GM12878 (cell line): ENCODE data around the gene WDR93. TPM values are rescaled to one million over a fixed set of nuclear protein-coding genes. Genes with fewer than 3 reads are reported as not detected.

Experiments used
- ATAC-seq: fragments of 200-7000 bp; cut with Tn5 transposase; 3 replicates; pipeline ENCODE4 v1.9.1; 2020; ENCODE audit warnings: mild to moderate bottlenecking, moderate library complexity
- BruUV-seq: library from RNA; stranded (reverse); fragments of 400-500 nt; replicated peaks from 2 replicates; lab custom pipeline; 2021; lab: Mats Ljungman, UMichigan
- CTCF ChIA-PET: fragments of 300-600 bp; sonication (Branson Sonifier 250); formaldehyde crosslinking; extraction: SDS; loops from one replicate; lab custom pipeline; 2021; ENCODE audit warnings: inconsistent platforms; lab: Yijun Ruan, JAX
- POLR2A ChIA-PET: fragments of 350-600 bp; formaldehyde crosslinking; extraction: SDS; loops from one replicate; lab custom pipeline; 2021; ENCODE audit warnings: inconsistent platforms; lab: Charles Lee
- RAD21 ChIA-PET: fragments of 300-600 bp; sonication (Branson Sonifier 250); formaldehyde crosslinking; loops from one replicate; lab custom pipeline; 2023; ENCODE audit warnings: antibody characterized with exemption; ENCODE audit not compliant: unreplicated experiment; lab: Charles Lee
- SMC1A ChIA-PET: fragments of 300-600 bp; sonication (Branson Sonifier 250); formaldehyde crosslinking; loops from one replicate; lab custom pipeline; 2023; ENCODE audit not compliant: unreplicated experiment, uncharacterized antibody; lab: Charles Lee
- DNase-seq: peaks from one replicate; pipeline ENCODE4 v3.0.0-alpha.2; 2011; ENCODE audit warnings: low read depth, low spot score
- FAIRE-seq: peaks from 3 replicates; lab custom pipeline; 2011; peaks lifted over from hg19 to GRCh38; lab: Jason Lieb, UNC
- H2AFZ ChIP-seq: 2 replicates; pipeline ENCODE4 v1.6.0; 2011; ENCODE audit warnings: low read depth, low read length, control low read depth; ENCODE audit not compliant: control insufficient read depth
- H3K27ac ChIP-seq: 2 replicates; pipeline ENCODE4 v1.5.1; 2011; ENCODE audit warnings: control low read depth; ENCODE audit not compliant: control insufficient read depth, insufficient read depth
- H3K27me3 ChIP-seq, 2 experiments: replicated peaks in 1 of 2; 2 replicates each; pipeline versions ENCODE4 v1.6.0 to v1.6.1; 2011; ENCODE audit warnings: low read length in 1 of 2; ENCODE audit not compliant: control insufficient read depth in 2 of 2, insufficient read depth in 2 of 2
- H3K36me3 ChIP-seq, 2 experiments: 2 replicates each; pipeline ENCODE4 v1.5.1; 2011; ENCODE audit warnings: low read length in 1 of 2; ENCODE audit not compliant: control insufficient read depth in 2 of 2, insufficient read depth in 2 of 2
- H3K4me1 ChIP-seq: 2 replicates; pipeline ENCODE4 v1.6.1; 2011; ENCODE audit warnings: mild to moderate bottlenecking, low read length, moderate library complexity, mixed read lengths; ENCODE audit not compliant: control insufficient read depth, insufficient read depth
- H3K4me2 ChIP-seq: 2 replicates; pipeline ENCODE4 v1.6.0; 2011; ENCODE audit warnings: control low read depth; ENCODE audit not compliant: control insufficient read depth, insufficient read depth
- H3K4me3 ChIP-seq: fragments of 200-600 bp; sonication (generic); 2 replicates; pipeline ENCODE4 v1.5.1; 2016
- H3K79me2 ChIP-seq: 2 replicates; pipeline ENCODE4 v1.6.0; 2011; ENCODE audit warnings: low read length; ENCODE audit not compliant: control insufficient read depth, insufficient read depth
- H3K9ac ChIP-seq: 2 replicates; pipeline ENCODE4 v1.8.0; 2011; ENCODE audit warnings: low read length, control low read depth, mixed read lengths; ENCODE audit not compliant: control insufficient read depth, insufficient read depth
- H3K9me3 ChIP-seq: replicated peaks from 3 replicates; pipeline ENCODE4 v1.5.1; 2011; ENCODE audit warnings: mild to moderate bottlenecking, low read length; ENCODE audit not compliant: control insufficient read depth, insufficient read depth
- H4K20me1 ChIP-seq: 2 replicates; pipeline ENCODE4 v1.6.0; 2011; ENCODE audit not compliant: control insufficient read depth, insufficient read depth
- HDAC6 ChIP-seq: fragments of 200-600 bp; sonication (generic); IDR thresholded peaks from one replicate; pipeline ENCODE4 v1.8.0; 2017; ENCODE audit warnings: antibody characterized with exemption; ENCODE audit not compliant: unreplicated experiment
- JUNB ChIP-seq: IDR thresholded peaks from 2 replicates; pipeline ENCODE4 v1.6.1; 2016; ENCODE audit warnings: antibody characterized with exemption, mild to moderate bottlenecking
- NFYA ChIP-seq: IDR thresholded peaks from 2 replicates; pipeline ENCODE4 v1.6.1; 2011; ENCODE audit warnings: low read depth, mild to moderate bottlenecking, low read length, improper control_type of control experiment, borderline replicate concordance
- TBL1XR1 ChIP-seq: IDR thresholded peaks from 2 replicates; pipeline ENCODE4 v1.6.1; 2012; ENCODE audit warnings: low read depth, low read length, improper control_type of control experiment
- WGBS: methylation state at CpG from one replicate; pipeline ENCODE4 v1.1.6; 2016; ENCODE audit warnings: low lambda C conversion rate; ENCODE audit not compliant: insufficient replicate concordance, insufficient coverage; ENCODE audit errors: missing lambda C conversion rate; 5-methylcytosine and 5-hydroxymethylcytosine counted together
- in situ Hi-C: fragments of 300-500 bp; cut with MboI; formaldehyde crosslinking; loops from 9 replicates; pipeline ENCODE4 v1.14.3; 2018; ENCODE audit warnings: mixed read lengths
- intact Hi-C: fragments of 100-400 bp; cut with micrococcal nuclease; formaldehyde crosslinking; loops from one replicate; pipeline ENCODE4 v1.14.2; 2022; ENCODE audit not compliant: unreplicated experiment
- polyA plus RNA-seq, 11 experiments: library from polyadenylated mRNA; depleted of rRNA in 4 of 11; unstranded in 6 of 11; stranded (reverse) in 5 of 11; fragments of >200 nt; fragmentation: Nextera tagmentation in 4 of 11; fragmentation: Illumina TruSeq in 1 of 11; extraction: Ambion mirVana in 4 of 11; extraction: Trizol in 1 of 11; gene quantifications; 1 replicate in 1 of 11; 2 replicates in 10 of 11; pipeline versions ENCODE4 v1.2.1 to v1.2.3, GENCODE V29; 2011 to 2016; ENCODE audit warnings: inconsistent platforms in 2 of 11, missing spikeins in 2 of 11, low read depth in 1 of 11
- total RNA-seq, 4 experiments: library from RNA; depleted of rRNA in 3 of 4; stranded (reverse); fragments of >200 nt in 3 of 4; fragmentation: Illumina TruSeq in 1 of 4; extraction: Trizol in 1 of 4; gene quantifications; 2 replicates each; pipeline versions ENCODE4 v1.2.1 to v1.2.3, GENCODE V29; 2013 to 2021
- TF ChIP-seq, protein P1 (sequence below): IDR thresholded peaks from 2 replicates; pipeline ENCODE4 v1.6.1; 2012; ENCODE audit warnings: low read depth, low read length, improper control_type of control experiment
- TF ChIP-seq, protein P2 (sequence below): fragments of 450-650 bp; IDR thresholded peaks from 2 replicates; pipeline ENCODE4 v1.6.1; 2014; ENCODE audit warnings: mild to moderate bottlenecking
- TF ChIP-seq, protein P3 (sequence below): fragments of 450-650 bp; IDR thresholded peaks from 2 replicates; pipeline ENCODE4 v1.6.1; 2017; ENCODE audit warnings: antibody characterized with exemption, mild to moderate bottlenecking, moderate library complexity
- TF ChIP-seq, protein P4 (sequence below), 3 experiments: IDR thresholded peaks in 2 of 3; conservative IDR thresholded peaks in 1 of 3; 2 replicates each; pipeline ENCODE4 v1.5.1; 2011; ENCODE audit warnings: low read depth in 3 of 3, low read length in 3 of 3, mild to moderate bottlenecking in 3 of 3, control low read depth in 2 of 3, moderate library complexity in 2 of 3, inconsistent platforms in 1 of 3, mixed read lengths in 1 of 3; ENCODE audit not compliant: control insufficient read depth in 2 of 3, insufficient read depth in 1 of 3; ENCODE audit errors: extremely low read depth in 1 of 3

WDR93 gene
- total and polyA plus RNA-seq, 10 of the 15 experiments (the other 5 are each of a cell fraction or from before 2014, with no cell fraction given), result not detected

DNA sequence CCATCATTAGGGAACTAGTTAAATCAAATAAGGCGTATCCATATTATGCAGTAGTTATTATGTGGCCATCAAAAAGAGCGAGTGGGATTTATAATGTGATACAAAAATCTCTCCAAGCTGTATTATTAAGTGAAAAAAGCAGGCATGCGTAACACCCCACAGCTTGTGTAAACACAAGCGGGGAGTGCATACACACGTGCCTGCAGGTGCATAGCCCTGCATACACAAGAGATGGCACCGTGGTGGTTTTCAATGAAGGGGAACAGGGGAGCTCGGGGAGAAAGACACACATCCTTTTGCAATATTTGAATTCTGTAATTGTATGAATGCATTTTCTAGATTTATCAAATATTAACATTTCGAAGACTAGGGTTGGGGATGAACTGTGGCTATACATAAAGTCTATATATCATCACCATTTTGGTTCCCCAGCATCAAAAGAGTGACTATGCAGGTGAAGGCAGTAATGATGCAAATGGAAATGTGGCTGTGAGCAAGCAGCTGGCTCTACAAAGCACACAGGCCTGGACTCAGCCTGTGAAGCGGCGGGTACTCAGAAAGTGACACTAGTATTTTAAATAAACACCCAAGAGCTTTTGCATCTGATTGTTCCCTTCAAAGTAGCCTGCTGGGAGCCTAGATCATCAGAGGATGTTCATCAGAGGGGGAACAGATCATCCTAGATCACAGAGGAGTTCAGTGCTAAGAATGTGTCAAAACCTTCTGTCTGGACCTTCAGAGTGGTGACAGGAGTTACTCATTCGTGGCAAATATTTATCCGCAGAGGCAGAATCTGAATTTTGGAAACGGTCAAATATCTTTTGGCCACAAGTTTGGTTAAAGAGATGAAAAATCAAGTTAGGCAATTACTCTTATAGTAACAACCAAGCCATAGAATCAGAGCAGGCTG lies 25.9 kb upstream of the WDR93 start (continued):
- TF ChIP-seq, protein P1, sequence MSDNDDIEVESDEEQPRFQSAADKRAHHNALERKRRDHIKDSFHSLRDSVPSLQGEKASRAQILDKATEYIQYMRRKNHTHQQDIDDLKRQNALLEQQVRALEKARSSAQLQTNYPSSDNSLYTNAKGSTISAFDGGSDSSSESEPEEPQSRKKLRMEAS, result no peak
- no peak for TF ChIP-seq JUNB
- TF ChIP-seq TBL1XR1, result no peak

DNA sequence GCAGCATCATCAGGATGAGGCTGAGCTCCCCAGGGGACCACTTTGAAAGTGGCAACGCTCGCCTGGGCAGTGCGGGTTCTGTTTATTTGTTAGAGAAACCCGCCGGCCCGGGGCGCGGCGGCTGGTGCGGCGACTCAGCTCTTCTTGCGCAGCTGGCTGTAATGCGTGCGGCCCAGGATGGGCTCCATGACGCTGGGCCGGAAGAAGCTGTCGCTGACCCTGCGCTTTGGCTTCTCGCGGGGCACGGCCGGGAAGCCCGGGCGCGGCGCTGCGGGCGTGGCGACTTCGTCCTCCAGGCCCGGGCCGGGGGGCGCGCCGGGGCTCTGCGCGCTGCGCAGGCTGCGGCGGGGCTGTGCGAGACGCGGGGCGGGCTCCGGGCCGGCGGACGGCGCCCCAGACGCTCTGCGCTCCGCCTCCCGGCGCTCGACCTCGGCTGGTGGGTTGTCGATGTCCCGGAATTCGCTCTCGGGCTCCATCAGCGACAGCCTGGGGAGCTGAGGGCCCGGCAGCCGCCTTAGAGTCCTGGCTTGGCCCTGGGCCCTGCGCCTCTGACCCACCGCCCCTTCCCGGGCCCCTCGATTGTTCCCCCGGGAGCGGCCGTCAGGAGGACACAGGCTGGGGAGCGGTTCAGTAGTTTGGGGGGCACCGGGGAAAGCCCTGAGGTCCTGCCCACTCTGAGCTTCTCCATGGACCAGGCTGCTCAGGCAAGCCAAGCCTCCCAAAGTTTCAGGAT lies 25.0 kb upstream of the WDR93 start:
- peak overlapping the region; percentile 64; the same call in 1 of the 2 replicates for H3K4me2 ChIP-seq
- ATAC-seq, result peak; percentile 63
- no peak for DNase-seq
- in situ Hi-C loops (no loop called here), intact Hi-C loops (no loop called here)
- no peak for FAIRE-seq
- no peaks in the 10 kb centered on the region for H3K9me3 ChIP-seq
- 1% methylated on average over 70 of the region's 72 CpGs for WGBS
- H3K4me3 ChIP-seq, result no peak overlapping the region; the same call in 1 of the 2 replicates
- no peaks in the 10 kb centered on the region for H3K36me3 ChIP-seq
- ChIA-PET CTCF (no interaction called here), SMC1A (interaction anchor here (0.6 kb wide), 1 partner anchor 247 kb away, joined by 3 read pairs; no protein-coding TSS in a partner anchor), POLR2A (no interaction called here), RAD21 (no interaction called here)
- TF ChIP-seq NFYA, result no peak
- TF ChIP-seq, protein P2, sequence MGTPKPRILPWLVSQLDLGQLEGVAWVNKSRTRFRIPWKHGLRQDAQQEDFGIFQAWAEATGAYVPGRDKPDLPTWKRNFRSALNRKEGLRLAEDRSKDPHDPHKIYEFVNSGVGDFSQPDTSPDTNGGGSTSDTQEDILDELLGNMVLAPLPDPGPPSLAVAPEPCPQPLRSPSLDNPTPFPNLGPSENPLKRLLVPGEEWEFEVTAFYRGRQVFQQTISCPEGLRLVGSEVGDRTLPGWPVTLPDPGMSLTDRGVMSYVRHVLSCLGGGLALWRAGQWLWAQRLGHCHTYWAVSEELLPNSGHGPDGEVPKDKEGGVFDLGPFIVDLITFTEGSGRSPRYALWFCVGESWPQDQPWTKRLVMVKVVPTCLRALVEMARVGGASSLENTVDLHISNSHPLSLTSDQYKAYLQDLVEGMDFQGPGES, result no peak
- TF ChIP-seq, protein P3, sequence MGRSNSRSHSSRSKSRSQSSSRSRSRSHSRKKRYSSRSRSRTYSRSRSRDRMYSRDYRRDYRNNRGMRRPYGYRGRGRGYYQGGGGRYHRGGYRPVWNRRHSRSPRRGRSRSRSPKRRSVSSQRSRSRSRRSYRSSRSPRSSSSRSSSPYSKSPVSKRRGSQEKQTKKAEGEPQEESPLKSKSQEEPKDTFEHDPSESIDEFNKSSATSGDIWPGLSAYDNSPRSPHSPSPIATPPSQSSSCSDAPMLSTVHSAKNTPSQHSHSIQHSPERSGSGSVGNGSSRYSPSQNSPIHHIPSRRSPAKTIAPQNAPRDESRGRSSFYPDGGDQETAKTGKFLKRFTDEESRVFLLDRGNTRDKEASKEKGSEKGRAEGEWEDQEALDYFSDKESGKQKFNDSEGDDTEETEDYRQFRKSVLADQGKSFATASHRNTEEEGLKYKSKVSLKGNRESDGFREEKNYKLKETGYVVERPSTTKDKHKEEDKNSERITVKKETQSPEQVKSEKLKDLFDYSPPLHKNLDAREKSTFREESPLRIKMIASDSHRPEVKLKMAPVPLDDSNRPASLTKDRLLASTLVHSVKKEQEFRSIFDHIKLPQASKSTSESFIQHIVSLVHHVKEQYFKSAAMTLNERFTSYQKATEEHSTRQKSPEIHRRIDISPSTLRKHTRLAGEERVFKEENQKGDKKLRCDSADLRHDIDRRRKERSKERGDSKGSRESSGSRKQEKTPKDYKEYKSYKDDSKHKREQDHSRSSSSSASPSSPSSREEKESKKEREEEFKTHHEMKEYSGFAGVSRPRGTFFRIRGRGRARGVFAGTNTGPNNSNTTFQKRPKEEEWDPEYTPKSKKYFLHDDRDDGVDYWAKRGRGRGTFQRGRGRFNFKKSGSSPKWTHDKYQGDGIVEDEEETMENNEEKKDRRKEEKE, result no peak
- peak; percentile 31 for TF ChIP-seq HDAC6
- TF ChIP-seq, protein P4, sequence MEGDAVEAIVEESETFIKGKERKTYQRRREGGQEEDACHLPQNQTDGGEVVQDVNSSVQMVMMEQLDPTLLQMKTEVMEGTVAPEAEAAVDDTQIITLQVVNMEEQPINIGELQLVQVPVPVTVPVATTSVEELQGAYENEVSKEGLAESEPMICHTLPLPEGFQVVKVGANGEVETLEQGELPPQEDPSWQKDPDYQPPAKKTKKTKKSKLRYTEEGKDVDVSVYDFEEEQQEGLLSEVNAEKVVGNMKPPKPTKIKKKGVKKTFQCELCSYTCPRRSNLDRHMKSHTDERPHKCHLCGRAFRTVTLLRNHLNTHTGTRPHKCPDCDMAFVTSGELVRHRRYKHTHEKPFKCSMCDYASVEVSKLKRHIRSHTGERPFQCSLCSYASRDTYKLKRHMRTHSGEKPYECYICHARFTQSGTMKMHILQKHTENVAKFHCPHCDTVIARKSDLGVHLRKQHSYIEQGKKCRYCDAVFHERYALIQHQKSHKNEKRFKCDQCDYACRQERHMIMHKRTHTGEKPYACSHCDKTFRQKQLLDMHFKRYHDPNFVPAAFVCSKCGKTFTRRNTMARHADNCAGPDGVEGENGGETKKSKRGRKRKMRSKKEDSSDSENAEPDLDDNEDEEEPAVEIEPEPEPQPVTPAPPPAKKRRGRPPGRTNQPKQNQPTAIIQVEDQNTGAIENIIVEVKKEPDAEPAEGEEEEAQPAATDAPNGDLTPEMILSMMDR (IDR thresholded peaks at IDR 0.05 in 2 of 3, conservative IDR thresholded peaks at IDR 0.05 in 1 of 3; ENCODE audit: control insufficient read depth in 2 of 3, extremely low read depth in 1 of 3, insufficient read depth in 1 of 3, low read depth in 3 of 3, low read length in 3 of 3), result no peak
- H3K9ac ChIP-seq, result peak overlapping the region; percentile 22; the same call in 1 of the 2 replicates
- no peaks in the 10 kb centered on the region for H4K20me1 ChIP-seq
- H3K27me3 ChIP-seq, result peaks cover 0 to 2% of the 10 kb centered on the region in 2 experiments; a peak in 1 of 4 replicates
- H3K79me2 ChIP-seq, result no peaks in the 10 kb centered on the region
- H3K4me1 ChIP-seq, result no peaks in the 10 kb centered on the region
- peak overlapping the region; percentile 58 for H2AFZ ChIP-seq
- BruUV-seq, result no TSS peak
- no peak overlapping the region for H3K27ac ChIP-seq
